GM12878 (cell line): ENCODE measurements around the gene TBX10.

Experiments used
- BMI1 ChIP-seq: fragments of 450-650 bp; IDR thresholded peaks from 2 replicates; pipeline ENCODE4 v1.6.1; 2016; ENCODE audit warnings: mild to moderate bottlenecking, moderate library complexity, borderline replicate concordance
- CTCF ChIP-seq, 3 experiments: IDR thresholded peaks in 2 of 3; conservative IDR thresholded peaks in 1 of 3; 2 replicates each; pipeline ENCODE4 v1.5.1; 2011; ENCODE audit warnings: low read depth in 3 of 3, low read length in 3 of 3, mild to moderate bottlenecking in 3 of 3, control low read depth in 2 of 3, moderate library complexity in 2 of 3, inconsistent platforms in 1 of 3, mixed read lengths in 1 of 3; ENCODE audit not compliant: control insufficient read depth in 2 of 3, insufficient read depth in 1 of 3; ENCODE audit errors: extremely low read depth in 1 of 3
- ESRRA ChIP-seq: IDR thresholded peaks from 2 replicates; pipeline ENCODE4 v1.6.1; 2012; ENCODE audit warnings: mild to moderate bottlenecking, low read length, improper control_type of control experiment
- IKZF2 ChIP-seq, 2 experiments: fragments of 450-650 bp; IDR thresholded peaks; 2 replicates each; pipeline ENCODE4 v1.6.1; 2017; ENCODE audit warnings: mild to moderate bottlenecking in 2 of 2, moderate library complexity in 2 of 2
- MTA2 ChIP-seq: fragments of 450-650 bp; IDR thresholded peaks from 2 replicates; pipeline ENCODE4 v1.6.1; 2016; ENCODE audit warnings: low read depth, mild to moderate bottlenecking, moderate library complexity
- POLR2AphosphoS5 ChIP-seq: IDR thresholded peaks from 2 replicates; pipeline ENCODE4 v1.6.1; 2011; ENCODE audit warnings: mild to moderate bottlenecking, low read length, inconsistent platforms
- SKIL ChIP-seq: fragments of 450-650 bp; IDR thresholded peaks from 2 replicates; pipeline ENCODE4 v1.6.1; 2017; ENCODE audit warnings: mild to moderate bottlenecking, low read depth, inconsistent platforms; ENCODE audit not compliant: poor library complexity, severe bottlenecking
- TAF1 ChIP-seq: IDR thresholded peaks from 2 replicates; pipeline ENCODE4 v1.6.1; 2011; ENCODE audit warnings: mild to moderate bottlenecking, low read depth, low read length, borderline replicate concordance
- TBL1XR1 ChIP-seq: IDR thresholded peaks from 2 replicates; pipeline ENCODE4 v1.6.1; 2012; ENCODE audit warnings: low read depth, low read length, improper control_type of control experiment
- YY1 ChIP-seq: IDR thresholded peaks from 2 replicates; pipeline ENCODE4 v1.6.1; 2011; ENCODE audit warnings: low read depth, mild to moderate bottlenecking, low read length

DNA sequence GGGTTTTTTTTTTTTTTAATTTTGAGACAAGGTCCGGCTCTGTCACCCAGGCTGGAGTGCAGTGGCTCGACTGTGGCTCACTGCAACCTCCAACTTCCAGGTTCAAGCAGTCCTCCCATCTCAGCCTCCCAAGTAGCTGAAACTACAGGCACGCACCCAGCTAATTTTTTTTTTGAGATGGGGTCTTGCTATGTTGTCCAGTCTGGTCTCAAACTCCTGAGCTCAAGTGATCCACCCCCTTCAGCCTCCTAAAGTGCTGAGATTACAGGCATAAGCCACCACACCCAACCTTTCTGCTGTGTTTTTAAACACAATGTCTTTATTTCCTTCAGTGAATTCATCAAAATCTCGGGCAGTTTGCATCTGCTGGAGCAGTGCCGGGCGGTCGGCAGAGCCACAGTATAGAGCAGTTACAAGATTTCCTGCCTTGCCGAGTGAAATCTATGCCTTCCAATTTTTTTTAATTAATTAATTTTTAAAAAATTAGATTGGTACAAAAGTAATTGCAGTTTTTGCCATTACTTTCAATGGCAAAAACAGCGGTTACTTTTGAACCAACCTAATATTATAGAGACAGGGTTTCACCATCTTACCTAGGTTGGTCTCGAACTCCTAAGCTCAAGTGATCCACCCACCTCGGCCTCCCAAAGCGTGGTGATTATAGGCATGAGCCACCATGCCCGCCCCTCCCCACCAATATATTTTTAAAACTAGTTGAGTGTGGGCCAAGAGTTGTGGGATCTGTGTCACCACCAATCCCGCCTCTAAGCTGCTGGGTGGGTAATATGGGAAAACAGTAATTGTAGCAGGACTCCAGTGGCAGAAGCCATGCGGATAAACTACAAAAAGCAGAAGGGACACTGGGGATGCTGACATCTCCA lies 13.6 kb upstream of the TBX10 start:
- TF ChIP-seq SKIL (no peak), TAF1 (no peak), CTCF (IDR thresholded peaks at IDR 0.05 in 2 of 3, conservative IDR thresholded peaks at IDR 0.05 in 1 of 3; ENCODE audit: control insufficient read depth in 2 of 3, extremely low read depth in 1 of 3, insufficient read depth in 1 of 3, low read depth in 3 of 3, low read length in 3 of 3) (no peak), POLR2AphosphoS5 (no peak), IKZF2 (IDR thresholded peaks at IDR 0.05) (no peak), MTA2 (no peak), YY1 (no peak), TBL1XR1 (no peak), ESRRA (no peak), BMI1 (no peak)
